CD14-positive monocyte (primary cell): ENCODE measurements around the gene CNOT2. TPM values are rescaled to one million over a fixed set of nuclear protein-coding genes. Genes with fewer than 3 reads are reported as not detected.

ENCODE experiments used
- DNase-seq, 3 donors: peaks; one replicate each; pipeline ENCODE4 v3.0.0-alpha.2; 2011 to 2022
- H2AFZ ChIP-seq: 2 replicates; pipeline ENCODE4 v1.6.0; 2012; ENCODE audit warnings: mild to moderate bottlenecking, low read depth, low read length, inconsistent platforms; ENCODE audit not compliant: insufficient read depth, poor library complexity, severe bottlenecking
- H3K27ac ChIP-seq, 2 donors: 1 replicate in 1 of 2; 2 replicates in 1 of 2; pipeline ENCODE4 v1.5.1; 2012 to 2013; ENCODE audit warnings: low read length in 2 of 2, control low read depth in 1 of 2, inconsistent platforms in 1 of 2, low read depth in 1 of 2, mild to moderate bottlenecking in 1 of 2
- H3K27me3 ChIP-seq, 2 donors: one replicate each; pipeline versions ENCODE4 v1.6.0 to v1.6.1; 2011 to 2013; ENCODE audit warnings: low read length in 2 of 2; ENCODE audit not compliant: control insufficient read depth in 2 of 2, insufficient read depth in 2 of 2
- H3K36me3 ChIP-seq, 2 donors: replicated peaks in 1 of 2; 1 replicate in 1 of 2; 2 replicates in 1 of 2; pipeline versions ENCODE4 v1.5.1 to v1.6.1; 2012 to 2013; ENCODE audit warnings: low read length in 2 of 2, control low read depth in 1 of 2, inconsistent platforms in 1 of 2, mild to moderate bottlenecking in 1 of 2; ENCODE audit not compliant: insufficient read depth in 2 of 2, control insufficient read depth in 1 of 2
- H3K4me1 ChIP-seq, 2 donors: 1 replicate in 1 of 2; 2 replicates in 1 of 2; pipeline versions ENCODE4 v1.5.1 to v1.6.1; 2012 to 2013; ENCODE audit warnings: low read length in 2 of 2, control low read depth in 1 of 2, inconsistent platforms in 1 of 2, mild to moderate bottlenecking in 1 of 2, moderate library complexity in 1 of 2; ENCODE audit not compliant: insufficient read depth in 2 of 2, control insufficient read depth in 1 of 2
- H3K4me2 ChIP-seq: replicated peaks from 2 replicates; pipeline ENCODE3; 2012; ENCODE audit warnings: low read length, moderate library complexity, mild to moderate bottlenecking; ENCODE audit not compliant: poor library complexity, severe bottlenecking; ENCODE audit errors: extremely low read depth
- H3K4me3 ChIP-seq, 3 experiments: fragments of 200-600 bp in 1 of 3; sonication (generic) in 1 of 3; replicated peaks in 1 of 3; 1 replicate in 2 of 3; 2 replicates in 1 of 3; pipeline ENCODE4 v1.5.1; 2011 to 2013; ENCODE audit warnings: low read length in 3 of 3, mild to moderate bottlenecking in 3 of 3, control low read depth in 2 of 3, low read depth in 2 of 3, inconsistent platforms in 1 of 3, moderate library complexity in 1 of 3
- H3K79me2 ChIP-seq: 2 replicates; pipeline ENCODE4 v1.6.0; 2012; ENCODE audit warnings: mild to moderate bottlenecking, control low read depth, inconsistent platforms, low read length, moderate library complexity; ENCODE audit not compliant: insufficient read depth
- H3K9ac ChIP-seq: 2 replicates; pipeline ENCODE4 v1.6.0; 2017; ENCODE audit warnings: low read length, mild to moderate bottlenecking; ENCODE audit not compliant: insufficient read depth, poor library complexity, severe bottlenecking
- H3K9me3 ChIP-seq, 2 donors: replicated peaks in 1 of 2; 1 replicate in 1 of 2; 2 replicates in 1 of 2; pipeline versions ENCODE4 v1.5.1 to v1.6.1; 2012 to 2013; ENCODE audit warnings: low read length in 2 of 2, control low read depth in 1 of 2; ENCODE audit not compliant: control insufficient read depth in 1 of 2, insufficient read depth in 1 of 2
- H4K20me1 ChIP-seq: 2 replicates; pipeline ENCODE4 v1.6.0; 2012; ENCODE audit warnings: mild to moderate bottlenecking, low read length, control low read depth, moderate library complexity; ENCODE audit not compliant: insufficient read depth
- H3K27ac Mint-ChIP-seq, 7 donors: one replicate each; pipeline ENCODE4 v1.8.0; 2020; ENCODE audit warnings: mild to moderate bottlenecking in 7 of 7, mixed read lengths in 7 of 7, moderate library complexity in 6 of 7, inconsistent platforms in 2 of 7
- H3K27me3 Mint-ChIP-seq, 3 donors: one replicate each; pipeline ENCODE4 v1.8.0; 2021 to 2022; ENCODE audit warnings: low read depth in 3 of 3, mild to moderate bottlenecking in 3 of 3, mixed read lengths in 3 of 3, moderate library complexity in 3 of 3, inconsistent platforms in 1 of 3
- H3K36me3 Mint-ChIP-seq, 2 donors: one replicate each; pipeline ENCODE4 v1.8.0; 2020; ENCODE audit warnings: mixed read lengths in 2 of 2, inconsistent platforms in 1 of 2, mild to moderate bottlenecking in 1 of 2
- H3K4me1 Mint-ChIP-seq: one replicate; pipeline ENCODE4 v1.8.0; 2020; ENCODE audit warnings: mild to moderate bottlenecking, mixed read lengths
- H3K4me3 Mint-ChIP-seq, 2 donors: one replicate each; pipeline ENCODE4 v1.8.0; 2020; ENCODE audit warnings: mild to moderate bottlenecking in 2 of 2, mixed read lengths in 2 of 2, moderate library complexity in 1 of 2
- H3K9me3 Mint-ChIP-seq, 7 donors: one replicate each; pipeline ENCODE4 v1.8.0; 2020 to 2022; ENCODE audit warnings: mixed read lengths in 7 of 7, mild to moderate bottlenecking in 6 of 7, moderate library complexity in 6 of 7, inconsistent platforms in 2 of 7
- WGBS: methylation state at CpG from one replicate; pipeline ENCODE4 v1.1.5; 2013; ENCODE audit warnings: missing lambda C conversion rate; ENCODE audit not compliant: insufficient coverage; 5-methylcytosine and 5-hydroxymethylcytosine counted together
- intact Hi-C, 2 donors: fragments of 100-400 bp; cut with micrococcal nuclease; formaldehyde crosslinking; loops; one replicate each; pipeline versions ENCODE4 v1.15.0 to v1.15.1; 2023
- polyA plus RNA-seq, 3 donors: library from polyadenylated mRNA; depleted of rRNA in 1 of 3; unstranded in 2 of 3; stranded (reverse) in 1 of 3; fragments of 300-500 nt in 2 of 3; fragments of >200 nt in 1 of 3; fragmentation: Illumina TruSeq in 2 of 3; gene quantifications; 1 replicate in 2 of 3; 2 replicates in 1 of 3; pipeline ENCODE4 v1.2.3, GENCODE V29; 2012 to 2021
- TF ChIP-seq, protein P1 (sequence below): fragments of 200-600 bp; IDR thresholded peaks from one replicate; pipeline ENCODE4 v1.8.0; 2022; ENCODE audit warnings: antibody characterized with exemption, mild to moderate bottlenecking

CNOT2 gene
- polyA plus RNA-seq, 3 donors, result 49.8 to 77.2 (median 72.7) TPM

DNA sequence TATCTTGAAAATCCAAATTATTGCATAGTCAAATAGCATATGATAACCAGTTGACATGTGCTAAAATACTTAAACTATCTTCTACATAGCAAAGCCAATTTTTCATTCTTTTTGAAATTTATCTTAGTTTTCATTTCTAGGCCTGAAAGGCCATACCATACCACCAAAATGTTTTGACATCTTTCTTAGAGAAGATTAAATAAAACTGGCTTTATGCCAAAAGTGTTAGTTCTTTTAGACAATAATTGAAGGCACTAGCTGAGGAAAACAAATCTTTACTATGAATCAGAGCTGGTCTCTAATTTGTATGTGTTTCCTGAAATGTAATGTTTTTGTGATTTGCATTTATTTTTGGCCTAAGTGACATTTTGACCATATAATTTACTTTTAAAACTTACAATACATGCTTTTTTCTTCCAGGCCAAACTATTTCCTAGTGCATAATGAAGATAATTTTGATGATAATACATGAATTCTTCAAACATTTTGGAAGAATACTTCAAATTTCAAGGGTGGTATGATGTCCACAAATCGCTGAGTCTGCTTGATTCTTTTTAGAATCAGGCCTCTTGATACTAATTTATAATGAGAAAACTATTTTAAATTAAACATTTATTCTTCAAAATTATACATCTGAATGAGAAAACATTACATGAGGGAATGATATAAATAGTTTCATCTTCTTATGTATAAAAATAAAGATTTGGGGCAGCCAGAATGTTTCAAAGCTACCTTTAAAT lies 116.4 kb downstream of the CNOT2 start:
- TF ChIP-seq, protein P1, sequence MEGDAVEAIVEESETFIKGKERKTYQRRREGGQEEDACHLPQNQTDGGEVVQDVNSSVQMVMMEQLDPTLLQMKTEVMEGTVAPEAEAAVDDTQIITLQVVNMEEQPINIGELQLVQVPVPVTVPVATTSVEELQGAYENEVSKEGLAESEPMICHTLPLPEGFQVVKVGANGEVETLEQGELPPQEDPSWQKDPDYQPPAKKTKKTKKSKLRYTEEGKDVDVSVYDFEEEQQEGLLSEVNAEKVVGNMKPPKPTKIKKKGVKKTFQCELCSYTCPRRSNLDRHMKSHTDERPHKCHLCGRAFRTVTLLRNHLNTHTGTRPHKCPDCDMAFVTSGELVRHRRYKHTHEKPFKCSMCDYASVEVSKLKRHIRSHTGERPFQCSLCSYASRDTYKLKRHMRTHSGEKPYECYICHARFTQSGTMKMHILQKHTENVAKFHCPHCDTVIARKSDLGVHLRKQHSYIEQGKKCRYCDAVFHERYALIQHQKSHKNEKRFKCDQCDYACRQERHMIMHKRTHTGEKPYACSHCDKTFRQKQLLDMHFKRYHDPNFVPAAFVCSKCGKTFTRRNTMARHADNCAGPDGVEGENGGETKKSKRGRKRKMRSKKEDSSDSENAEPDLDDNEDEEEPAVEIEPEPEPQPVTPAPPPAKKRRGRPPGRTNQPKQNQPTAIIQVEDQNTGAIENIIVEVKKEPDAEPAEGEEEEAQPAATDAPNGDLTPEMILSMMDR, result no peak
- Mint-ChIP-seq H3K36me3 (peaks cover under 1% of the 10 kb centered on the region in 2 donors), H3K9me3 (peaks cover 0 to under 1% (median 0%) of the 10 kb centered on the region in 7 donors), H3K4me1 (peaks cover 24% of the 10 kb centered on the region), H3K27ac (no peak overlapping the region), H3K4me3 (no peak overlapping the region), H3K27me3 (peaks cover 16 to 21% (median 21%) of the 10 kb centered on the region in 3 donors)
- Histone ChIP-seq H3K9me3 (no peaks in the 10 kb centered on the region), H3K4me1 (peaks cover 11 to 16% of the 10 kb centered on the region in 2 donors), H3K9ac (no peak overlapping the region), H2AFZ (no peak overlapping the region), H3K36me3 (no peaks in the 10 kb centered on the region), H3K27ac (no peak overlapping the region), H4K20me1 (no peaks in the 10 kb centered on the region), H3K4me3 (no peak overlapping the region), H3K79me2 (no peaks in the 10 kb centered on the region), H3K4me2 (no peak overlapping the region), H3K27me3 (peaks cover 32 to 33% of the 10 kb centered on the region in 2 donors)
- DNase-seq, result no peak
- WGBS, result no CpG with 5 or more reads among the region's 1 CpG
- intact Hi-C loops, result loop anchor here in 1 of 2 donors (5.0 kb wide), 1 partner anchor 117 kb away; the partner anchor contains the start of gene CNOT2

- no peaks in the 10 kb centered on the region for H3K79me2 ChIP-seq
- Mint-ChIP-seq H3K4me3 (no peak overlapping the region), H3K36me3 (peaks cover 2 to 6% of the 10 kb centered on the region in 2 donors), H3K27me3 (peaks cover 22 to 27% (median 27%) of the 10 kb centered on the region in 3 donors), H3K4me1 (peaks cover 24% of the 10 kb centered on the region), H3K9me3 (peaks cover 0 to 4% (median 0%) of the 10 kb centered on the region in 7 donors), H3K27ac (no peak overlapping the region)
- TF ChIP-seq, protein P1, result no peak
- no peaks in the 10 kb centered on the region for H4K20me1 ChIP-seq
- no peak for DNase-seq
- H3K9me3 ChIP-seq, result no peaks in the 10 kb centered on the region
- no peak overlapping the region for H2AFZ ChIP-seq
- no peak overlapping the region for H3K9ac ChIP-seq
- no peak overlapping the region for H3K4me2 ChIP-seq
- peaks cover 11 to 16% of the 10 kb centered on the region in 2 donors for H3K4me1 ChIP-seq
- H3K4me3 ChIP-seq, result no peak overlapping the region
- intact Hi-C loops, result no loop called here
- H3K27me3 ChIP-seq, result peaks cover 37 to 39% of the 10 kb centered on the region in 2 donors
- no peak overlapping the region for H3K27ac ChIP-seq
- no peaks in the 10 kb centered on the region for H3K36me3 ChIP-seq
These were observed 117.0 kb downstream of the CNOT2 start for GRCh38 chr12:70360218-70360617.
